Astrocyte (in vitro differentiated cells and primary cell): ENCODE results near the gene C1QA. TPM values are rescaled to one million over a fixed set of nuclear protein-coding genes. Genes with fewer than 3 reads are reported as not detected.
"Not testable (repeated sequence)": the region's sequence is repeated elsewhere in the genome, so short reads cannot be mapped to it uniquely, and the experiment has no call there.

Source experiments
- DNase-seq: peaks from one replicate; pipeline ENCODE4 v3.0.0-alpha.2; 2010; ENCODE audit warnings: low read depth
- FAIRE-seq: peaks from 2 replicates; lab custom pipeline; 2011; peaks lifted over from hg19 to GRCh38; lab: Jason Lieb, UNC
- H2AFZ ChIP-seq: 2 replicates; pipeline ENCODE4 v1.6.0; 2012; ENCODE audit warnings: low read depth, low read length, inconsistent platforms
- H3K27ac ChIP-seq: 2 replicates; pipeline ENCODE4 v1.5.1; 2011; ENCODE audit warnings: low read depth, low read length, inconsistent platforms
- H3K27me3 ChIP-seq: 2 replicates; pipeline ENCODE4 v1.6.0; 2011; ENCODE audit warnings: low read length, inconsistent platforms; ENCODE audit not compliant: insufficient read depth
- H3K36me3 ChIP-seq: 2 replicates; pipeline ENCODE4 v1.5.1; 2011; ENCODE audit warnings: low read length, inconsistent platforms; ENCODE audit not compliant: insufficient read depth
- H3K4me1 ChIP-seq: 2 replicates; pipeline ENCODE4 v1.5.1; 2011; ENCODE audit warnings: low read length, inconsistent platforms; ENCODE audit not compliant: insufficient read depth
- H3K4me2 ChIP-seq: 2 replicates; pipeline ENCODE4 v1.6.0; 2012; ENCODE audit warnings: low read length, inconsistent platforms
- H3K4me3 ChIP-seq: 2 replicates; pipeline ENCODE4 v1.5.1; 2011; ENCODE audit warnings: low read depth, mild to moderate bottlenecking, low read length, inconsistent platforms; ENCODE audit not compliant: insufficient read depth
- H3K79me2 ChIP-seq: 2 replicates; pipeline ENCODE4 v1.6.0; 2012; ENCODE audit warnings: mild to moderate bottlenecking, low read length, inconsistent platforms; ENCODE audit not compliant: insufficient read depth
- H3K9ac ChIP-seq: 2 replicates; pipeline ENCODE4 v1.6.0; 2012; ENCODE audit warnings: mild to moderate bottlenecking, low read length, inconsistent platforms
- H3K9me3 ChIP-seq: 2 replicates; pipeline ENCODE4 v1.5.1; 2012; ENCODE audit warnings: low read depth, mild to moderate bottlenecking, low read length, inconsistent platforms; ENCODE audit not compliant: insufficient read depth
- H4K20me1 ChIP-seq: 2 replicates; pipeline ENCODE4 v1.6.0; 2012; ENCODE audit warnings: low read length, inconsistent platforms; ENCODE audit not compliant: insufficient read depth
- H3K27ac Mint-ChIP-seq: one replicate; pipeline ENCODE4 v1.8.0; 2021; ENCODE audit warnings: mild to moderate bottlenecking, mixed read lengths; ENCODE audit not compliant: unreplicated experiment
- H3K27me3 Mint-ChIP-seq: one replicate; pipeline ENCODE4 v1.8.0; 2021; ENCODE audit warnings: low read depth, mixed read lengths; ENCODE audit not compliant: unreplicated experiment
- H3K36me3 Mint-ChIP-seq: one replicate; pipeline ENCODE4 v1.8.0; 2021; ENCODE audit warnings: low read depth, mixed read lengths; ENCODE audit not compliant: unreplicated experiment
- H3K4me1 Mint-ChIP-seq: one replicate; pipeline ENCODE4 v1.8.0; 2021; ENCODE audit warnings: low read depth, mixed read lengths; ENCODE audit not compliant: unreplicated experiment
- H3K4me3 Mint-ChIP-seq: one replicate; pipeline ENCODE4 v1.8.0; 2021; ENCODE audit warnings: mild to moderate bottlenecking, moderate library complexity, mixed read lengths; ENCODE audit not compliant: unreplicated experiment
- H3K9me3 Mint-ChIP-seq: one replicate; pipeline ENCODE4 v1.8.0; 2021; ENCODE audit warnings: mild to moderate bottlenecking, mixed read lengths; ENCODE audit not compliant: unreplicated experiment
- CTCF ChIP-seq: IDR thresholded peaks from 2 replicates; pipeline ENCODE4 v1.5.1; 2011; ENCODE audit warnings: low read depth, mild to moderate bottlenecking, inconsistent platforms, low read length, moderate library complexity; ENCODE audit not compliant: insufficient read depth
- EZH2 ChIP-seq: IDR thresholded peaks from 2 replicates; pipeline ENCODE4 v1.6.1; 2012; ENCODE audit warnings: mild to moderate bottlenecking, low read length, inconsistent platforms; ENCODE audit not compliant: insufficient read depth
- total RNA-seq: library from RNA; stranded (reverse); gene quantifications from 2 replicates; pipeline ENCODE4 v1.2.1, GENCODE V29; 2021

C1QA gene
- total RNA-seq, 1 donor from 2014 or later: not detected

GRCh38 chr1:22662986-22663408 is 26.6 kb downstream of the C1QA start:
- Histone ChIP-seq H4K20me1 (no peaks in the 10 kb centered on the region), H3K4me2 (no peak overlapping the region), H3K9me3 (no peaks in the 10 kb centered on the region), H2AFZ (no peak overlapping the region), H3K79me2 (no peaks in the 10 kb centered on the region), H3K27ac (no peak overlapping the region), H3K4me1 (no peaks in the 10 kb centered on the region), H3K4me3 (no peak overlapping the region), H3K9ac (no peak overlapping the region), H3K36me3 (no peaks in the 10 kb centered on the region), H3K27me3 (peaks cover 33% of the 10 kb centered on the region)
- H3K27me3 Mint-ChIP-seq: peaks cover 63% of the 10 kb centered on the region
- FAIRE-seq (no peak), DNase-seq (no peak)
- H3K36me3 Mint-ChIP-seq: no peaks in the 10 kb centered on the region
- no peak overlapping the region for H3K4me3 Mint-ChIP-seq
- no peak overlapping the region for H3K27ac Mint-ChIP-seq
- H3K9me3 Mint-ChIP-seq: no peaks in the 10 kb centered on the region
- TF ChIP-seq CTCF (no peak), EZH2 (no peak)
- H3K4me1 Mint-ChIP-seq: no peaks in the 10 kb centered on the region

- no peaks in the 10 kb centered on the region for H3K9me3 ChIP-seq
- H3K4me3 ChIP-seq: no peak overlapping the region
- Mint-ChIP-seq H3K36me3 (no peaks in the 10 kb centered on the region), H3K27ac (no peak overlapping the region), H3K4me1 (no peaks in the 10 kb centered on the region), H3K9me3 (no peaks in the 10 kb centered on the region), H3K27me3 (peaks cover 72% of the 10 kb centered on the region), H3K4me3 (no peak overlapping the region)
- H4K20me1 ChIP-seq: no peaks in the 10 kb centered on the region
- TF ChIP-seq CTCF (peak; percentile 81), EZH2 (no peak)
- H3K9ac ChIP-seq: no peak overlapping the region
- FAIRE-seq (no peak), DNase-seq (peak; percentile 16)
- no peak overlapping the region for H3K4me2 ChIP-seq
- no peaks in the 10 kb centered on the region for H3K79me2 ChIP-seq
- no peak overlapping the region for H3K27ac ChIP-seq
- H3K27me3 ChIP-seq: peaks cover 32% of the 10 kb centered on the region
- no peaks in the 10 kb centered on the region for H3K4me1 ChIP-seq
- peak overlapping the region; percentile 60 for H2AFZ ChIP-seq
- no peaks in the 10 kb centered on the region for H3K36me3 ChIP-seq
Measured at GRCh38 chr1:22665752-22666151, 29.3 kb downstream of the C1QA start.

- FAIRE-seq (no peak), DNase-seq (no peak)
- Mint-ChIP-seq H3K27ac (no peak overlapping the region), H3K9me3 (no peaks in the 10 kb centered on the region), H3K36me3 (no peaks in the 10 kb centered on the region), H3K27me3 (peaks cover 73% of the 10 kb centered on the region), H3K4me1 (no peaks in the 10 kb centered on the region), H3K4me3 (no peak overlapping the region)
- H3K4me3 ChIP-seq: no peak overlapping the region
- no peak overlapping the region for H3K27ac ChIP-seq
- no peak overlapping the region for H3K9ac ChIP-seq
- no peak for TF ChIP-seq CTCF
- H4K20me1 ChIP-seq: no peaks in the 10 kb centered on the region
- H3K4me2 ChIP-seq: no peak overlapping the region
- no peaks in the 10 kb centered on the region for H3K4me1 ChIP-seq
- H3K27me3 ChIP-seq: peaks cover 39% of the 10 kb centered on the region
- no peak overlapping the region for H2AFZ ChIP-seq
- no peaks in the 10 kb centered on the region for H3K79me2 ChIP-seq
- H3K36me3 ChIP-seq: no peaks in the 10 kb centered on the region
- H3K9me3 ChIP-seq: no peaks in the 10 kb centered on the region
Measured at GRCh38 chr1:22666412-22666811, 30.0 kb downstream of the C1QA start.

GRCh38 chr1:22668840-22669239 is 32.4 kb downstream of the C1QA start:
- H3K9me3 Mint-ChIP-seq, H3K4me3 Mint-ChIP-seq, H3K27ac ChIP-seq, H3K36me3 ChIP-seq, H3K36me3 Mint-ChIP-seq, H3K4me1 Mint-ChIP-seq, H4K20me1 ChIP-seq, H2AFZ ChIP-seq, H3K27ac Mint-ChIP-seq, H3K4me3 ChIP-seq, FAIRE-seq, H3K4me1 ChIP-seq, H3K9ac ChIP-seq, H3K79me2 ChIP-seq, H3K4me2 ChIP-seq, H3K9me3 ChIP-seq, DNase-seq: not testable (repeated sequence)
- peaks cover 72% of the 10 kb centered on the region for H3K27me3 Mint-ChIP-seq
- peaks cover 48% of the 10 kb centered on the region for H3K27me3 ChIP-seq
